ENCODE results near the gene INVS.
"Not testable (repeated sequence)": the region's sequence is repeated elsewhere in the genome, so short reads cannot be mapped to it uniquely, and the experiment has no call there.

The INVS gene

GRCh38 chr9:100308965-100309564 is 210.0 kb downstream of the INVS start:
- DNase-seq (ENCODE audit: low read depth in 2 of 3, low spot score in 2 of 3): no peak

GRCh38 chr9:100309992-100310391 is 210.9 kb downstream of the INVS start:
- no peak for DNase-seq (ENCODE audit: low read depth in 2 of 3, low spot score in 2 of 3)

- no peak for DNase-seq (ENCODE audit: low read depth in 2 of 3, low spot score in 2 of 3)
Measured at GRCh38 chr9:100315561-100315960, 216.5 kb downstream of the INVS start.

- DNase-seq (ENCODE audit: low read depth in 2 of 3, low spot score in 2 of 3): no peak
Measured at GRCh38 chr9:100317706-100318105, 218.7 kb downstream of the INVS start.

GRCh38 chr9:100322954-100323536 is 224.0 kb downstream of the INVS start:
- no peak for DNase-seq (ENCODE audit: low read depth in 2 of 3, low spot score in 2 of 3)

- DNase-seq (ENCODE audit: low read depth in 2 of 3, low spot score in 2 of 3): no peak
Measured at GRCh38 chr9:100324594-100325200, 225.7 kb downstream of the INVS start.

- DNase-seq (ENCODE audit: low read depth in 2 of 3, low spot score in 2 of 3): not testable (repeated sequence)
Measured at GRCh38 chr9:100338736-100339135, 239.7 kb downstream of the INVS start.

GRCh38 chr9:100340224-100340623 is 241.2 kb downstream of the INVS start:
- no peak for DNase-seq (ENCODE audit: low read depth in 2 of 3, low spot score in 2 of 3)

GRCh38 chr9:100341889-100342288 is 242.8 kb downstream of the INVS start:
- DNase-seq (ENCODE audit: low read depth in 2 of 3, low spot score in 2 of 3): no peak

- DNase-seq (ENCODE audit: low read depth in 2 of 3, low spot score in 2 of 3): no peak
Measured at GRCh38 chr9:100346836-100347235, 247.8 kb downstream of the INVS start.

- DNase-seq (ENCODE audit: low read depth in 2 of 3, low spot score in 2 of 3): no peak
Measured at GRCh38 chr9:100350188-100350587, 251.1 kb downstream of the INVS start.

Measured in activated CD8-positive, alpha-beta memory T cell treated with anti-CD3 and anti-CD28 coated beads for 48 hours (primary cell).